ENCODE measurements around the gene SEL1L2.

Gene SEL1L2

DNA sequence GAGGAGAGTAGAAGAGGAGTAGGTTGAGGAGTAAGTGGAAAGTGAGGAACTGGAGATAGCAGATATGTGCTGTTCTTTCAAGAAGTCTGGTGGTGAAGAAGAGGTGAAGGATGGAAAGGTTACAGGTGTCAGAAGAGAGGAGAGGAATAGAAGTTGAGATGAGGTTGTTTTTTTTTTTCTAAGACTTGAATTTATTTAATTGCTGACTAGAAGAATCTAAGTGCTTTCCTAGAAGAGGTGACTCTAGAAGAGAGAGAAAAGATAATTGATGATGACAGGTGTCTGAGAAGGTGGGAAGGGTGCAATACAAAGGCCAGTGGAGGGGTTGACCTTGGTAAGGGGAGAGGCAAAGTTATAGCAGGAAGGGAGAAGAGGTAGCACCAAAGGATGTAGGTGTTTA, 180.0 kb downstream of the SEL1L2 start:
- TF ChIP-seq, protein P1, sequence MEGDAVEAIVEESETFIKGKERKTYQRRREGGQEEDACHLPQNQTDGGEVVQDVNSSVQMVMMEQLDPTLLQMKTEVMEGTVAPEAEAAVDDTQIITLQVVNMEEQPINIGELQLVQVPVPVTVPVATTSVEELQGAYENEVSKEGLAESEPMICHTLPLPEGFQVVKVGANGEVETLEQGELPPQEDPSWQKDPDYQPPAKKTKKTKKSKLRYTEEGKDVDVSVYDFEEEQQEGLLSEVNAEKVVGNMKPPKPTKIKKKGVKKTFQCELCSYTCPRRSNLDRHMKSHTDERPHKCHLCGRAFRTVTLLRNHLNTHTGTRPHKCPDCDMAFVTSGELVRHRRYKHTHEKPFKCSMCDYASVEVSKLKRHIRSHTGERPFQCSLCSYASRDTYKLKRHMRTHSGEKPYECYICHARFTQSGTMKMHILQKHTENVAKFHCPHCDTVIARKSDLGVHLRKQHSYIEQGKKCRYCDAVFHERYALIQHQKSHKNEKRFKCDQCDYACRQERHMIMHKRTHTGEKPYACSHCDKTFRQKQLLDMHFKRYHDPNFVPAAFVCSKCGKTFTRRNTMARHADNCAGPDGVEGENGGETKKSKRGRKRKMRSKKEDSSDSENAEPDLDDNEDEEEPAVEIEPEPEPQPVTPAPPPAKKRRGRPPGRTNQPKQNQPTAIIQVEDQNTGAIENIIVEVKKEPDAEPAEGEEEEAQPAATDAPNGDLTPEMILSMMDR (IDR thresholded peaks at IDR 0.05; ENCODE audit: low read depth, low read length) = no peak
- H3K4me3 ChIP-seq (ENCODE audit: low read depth, low read length) = no peak overlapping the region
- DNase-seq (ENCODE audit: low read depth, low spot score) = no peak
- in situ Hi-C loops (cut with HindIII; ENCODE audit: low sequenced_read_pairs) = no loop called here

DNA sequence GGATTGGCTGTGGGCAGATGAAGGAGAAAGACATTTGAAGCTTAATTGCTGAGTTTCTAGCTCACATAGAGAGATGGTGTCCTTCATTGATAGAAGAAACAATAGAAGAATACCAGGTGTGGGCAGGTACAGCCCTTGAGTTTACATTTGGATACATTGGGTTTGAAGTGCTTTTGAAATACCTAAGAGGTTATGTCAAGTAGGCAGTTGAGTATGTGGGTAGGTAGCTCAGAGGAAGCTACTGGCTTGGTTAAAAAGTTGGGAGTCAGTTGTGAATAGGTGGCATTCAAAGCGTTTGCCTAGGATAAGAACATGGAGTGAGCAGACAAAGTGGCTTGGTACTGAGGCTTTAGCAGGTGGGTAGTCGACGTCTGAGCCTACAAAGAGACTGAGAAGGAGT, 180.6 kb downstream of the SEL1L2 start:
- DNase-seq (ENCODE audit: low read depth, low spot score) = no peak
- H3K4me3 ChIP-seq (ENCODE audit: low read depth, low read length) = no peak overlapping the region
- TF ChIP-seq, protein P1 (IDR thresholded peaks at IDR 0.05; ENCODE audit: low read depth, low read length) = no peak
- in situ Hi-C loops (cut with HindIII; ENCODE audit: low sequenced_read_pairs) = no loop called here

DNA sequence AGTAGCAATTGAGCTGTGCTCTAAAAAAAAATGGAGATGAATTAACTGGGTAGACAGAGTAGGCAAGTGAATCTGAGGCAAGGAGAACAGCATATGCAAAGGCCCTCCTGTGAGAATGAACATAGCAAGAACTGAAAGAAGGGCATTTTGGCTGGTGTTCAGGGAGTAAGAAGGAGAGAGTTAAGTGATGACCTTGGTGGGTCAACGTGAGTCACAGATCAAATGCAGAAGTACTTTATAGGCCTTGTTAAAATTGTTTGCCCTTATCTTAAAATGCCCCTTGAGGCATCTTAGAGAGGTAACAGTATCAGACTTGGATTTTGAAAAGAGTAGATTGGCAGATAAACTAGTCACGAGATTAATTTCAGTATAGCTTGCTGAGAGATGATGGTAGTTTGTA, 181.0 kb downstream of the SEL1L2 start:
- DNase-seq (ENCODE audit: low read depth, low spot score) = no peak
- TF ChIP-seq, protein P1 (IDR thresholded peaks at IDR 0.05; ENCODE audit: low read depth, low read length) = no peak
- no peak overlapping the region for H3K4me3 ChIP-seq (ENCODE audit: low read depth, low read length)
- in situ Hi-C loops (cut with HindIII; ENCODE audit: low sequenced_read_pairs) = no loop called here

DNA sequence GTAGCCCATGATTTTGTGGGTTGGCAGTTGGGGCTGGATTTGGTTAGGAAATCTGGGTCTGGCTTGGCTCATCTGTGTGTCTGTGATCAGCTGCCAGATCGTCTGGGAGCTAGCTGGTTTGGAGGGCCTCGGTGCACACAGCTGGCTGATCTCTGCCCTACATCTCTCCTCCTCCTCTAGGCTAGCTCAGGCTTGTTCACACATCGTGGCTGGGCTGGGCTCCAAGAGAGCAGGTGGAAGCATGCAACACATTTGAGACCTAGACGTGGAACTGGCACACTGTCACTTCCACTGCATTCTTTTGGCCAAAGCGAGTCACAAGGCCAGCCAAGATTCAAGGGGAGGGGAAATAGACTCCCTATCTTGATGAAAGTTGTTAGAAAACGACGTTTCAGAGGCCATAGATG, 189.7 kb downstream of the SEL1L2 start:
- TF ChIP-seq, protein P1 (IDR thresholded peaks at IDR 0.05; ENCODE audit: low read depth, low read length) = no peak
- DNase-seq (ENCODE audit: low read depth, low spot score) = peak; percentile 91
- no peak overlapping the region for H3K4me3 ChIP-seq (ENCODE audit: low read depth, low read length)
- in situ Hi-C loops (cut with HindIII; ENCODE audit: low sequenced_read_pairs) = no loop called here

DNA sequence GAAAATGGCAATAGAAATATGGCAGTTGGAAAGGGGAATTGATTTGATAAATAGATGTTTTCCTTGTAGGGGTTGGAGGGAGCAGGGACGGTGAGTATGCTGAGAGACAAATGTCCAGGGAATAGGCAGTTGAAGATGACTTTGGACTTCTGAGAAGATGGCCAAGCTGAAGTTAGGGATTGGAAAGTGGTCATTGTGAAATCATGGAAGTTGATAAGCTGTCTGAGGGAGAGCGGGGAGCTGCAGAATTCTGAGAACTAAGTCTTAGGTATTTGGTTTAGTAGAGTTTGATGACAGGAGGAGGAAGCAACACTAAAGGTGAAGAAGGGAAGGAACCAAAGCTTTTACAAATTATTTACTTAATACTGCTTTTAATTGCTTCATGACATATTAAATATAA, 190.4 kb downstream of the SEL1L2 start:
- no peak for DNase-seq (ENCODE audit: low read depth, low spot score)
- in situ Hi-C loops (cut with HindIII; ENCODE audit: low sequenced_read_pairs) = no loop called here
- TF ChIP-seq, protein P1 (IDR thresholded peaks at IDR 0.05; ENCODE audit: low read depth, low read length) = no peak

More for the DNA sequence above, 190.4 kb downstream of the SEL1L2 start:
- H3K4me3 ChIP-seq (ENCODE audit: low read depth, low read length) = no peak overlapping the region
